ENCODE data around the gene PCBD2. TPM values are rescaled to one million over a fixed set of nuclear protein-coding genes. Genes with fewer than 3 reads are reported as not detected.
"Not testable (repeated sequence)": the region's sequence is repeated elsewhere in the genome, so short reads cannot be mapped to it uniquely, and the experiment has no call there.

PCBD2 gene
- total RNA-seq, 2 donors from 2014 or later, result 7.4 to 8.8 TPM

DNA sequence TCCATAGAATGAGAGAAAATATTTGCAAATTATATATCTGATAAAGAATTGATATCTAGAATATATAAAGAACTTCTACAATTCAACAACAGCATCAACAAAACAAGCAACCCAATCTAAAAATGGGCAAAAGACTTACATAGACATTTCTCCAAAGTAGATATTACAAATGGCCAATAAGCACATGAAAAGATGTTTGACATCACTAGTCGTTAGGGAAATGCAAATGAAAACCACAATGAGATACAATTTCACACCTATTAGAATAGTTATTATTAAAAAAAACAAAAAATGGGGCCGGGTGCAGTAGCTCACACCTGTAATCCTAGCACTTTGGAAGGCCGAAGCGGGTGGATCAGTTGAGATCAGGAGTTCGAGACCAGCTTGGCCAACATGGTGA is 87.2 kb downstream of the PCBD2 start:
- DNase-seq (ENCODE audit: low spot score), result no peak
- intact Hi-C loops (cut with DNase I), result no loop called here

GRCh38 chr5:134993161-134993560 is 88.2 kb downstream of the PCBD2 start:
- DNase-seq (ENCODE audit: low spot score), result no peak
- intact Hi-C loops (cut with DNase I), result no loop called here

DNA sequence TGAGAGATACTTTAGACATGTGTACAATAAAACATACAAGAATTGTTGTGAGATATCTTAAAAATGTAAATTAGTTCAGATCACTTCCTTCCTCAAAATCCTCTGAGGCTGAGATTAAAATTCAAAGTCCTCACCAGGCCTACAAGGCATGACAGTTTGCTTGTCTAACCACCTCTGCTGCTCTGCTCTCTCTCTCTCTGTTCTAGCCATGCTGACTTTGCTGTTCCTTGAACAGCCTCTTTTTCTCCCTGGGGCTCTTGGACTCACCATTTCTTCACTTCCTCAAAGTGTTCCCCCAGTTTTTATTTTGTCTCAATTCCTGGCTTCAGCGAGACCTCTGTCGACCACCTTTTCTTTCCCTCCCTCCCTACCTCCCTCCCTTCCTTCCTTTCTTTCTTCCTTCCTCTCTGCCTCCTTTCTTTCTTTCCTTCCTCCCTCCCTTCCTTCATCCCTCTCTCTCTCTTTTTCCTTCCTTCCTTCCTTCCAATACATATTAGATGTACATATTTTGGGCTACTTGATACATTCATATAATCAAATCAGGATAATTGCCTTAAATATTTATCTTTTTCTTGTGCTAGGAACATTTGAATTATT is 89.7 kb downstream of the PCBD2 start:
- DNase-seq (ENCODE audit: low spot score), result no peak

GRCh38 chr5:134995850-134996402 is 91.0 kb downstream of the PCBD2 start:
- intact Hi-C loops (cut with DNase I), result no loop called here
- no peak for DNase-seq (ENCODE audit: low spot score)

More for the DNA sequence above, 89.7 kb downstream of the PCBD2 start:
- intact Hi-C loops (cut with DNase I), result no loop called here

- intact Hi-C loops (cut with DNase I), result no loop called here
- DNase-seq (ENCODE audit: low spot score), result no peak
Observed at GRCh38 chr5:134997015-134997414, 92.1 kb downstream of the PCBD2 start.

DNA sequence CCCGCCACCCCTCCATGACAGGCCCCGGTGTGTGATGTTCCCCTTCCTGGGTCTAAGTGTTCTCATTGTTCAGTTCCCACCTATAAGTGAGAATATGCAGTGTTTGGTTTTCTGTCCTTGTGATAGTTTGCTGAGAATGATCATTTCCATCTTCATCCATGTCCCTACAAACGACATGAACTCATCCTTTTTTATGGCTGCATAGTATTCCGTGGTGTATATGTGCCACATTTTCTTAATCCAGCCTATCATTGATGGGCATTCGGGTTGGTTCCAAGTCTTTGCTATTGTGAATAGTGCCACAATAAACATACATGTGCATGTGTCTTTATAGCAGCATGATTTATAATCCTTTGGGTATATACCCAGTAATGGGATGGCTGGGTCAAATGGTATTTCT is 93.1 kb downstream of the PCBD2 start:
- DNase-seq (ENCODE audit: low spot score); intact Hi-C loops (cut with DNase I): not testable (repeated sequence)

GRCh38 chr5:135004376-135004775 is 99.4 kb downstream of the PCBD2 start:
- DNase-seq (ENCODE audit: low spot score), result no peak
- intact Hi-C loops (cut with DNase I), result no loop called here

DNA sequence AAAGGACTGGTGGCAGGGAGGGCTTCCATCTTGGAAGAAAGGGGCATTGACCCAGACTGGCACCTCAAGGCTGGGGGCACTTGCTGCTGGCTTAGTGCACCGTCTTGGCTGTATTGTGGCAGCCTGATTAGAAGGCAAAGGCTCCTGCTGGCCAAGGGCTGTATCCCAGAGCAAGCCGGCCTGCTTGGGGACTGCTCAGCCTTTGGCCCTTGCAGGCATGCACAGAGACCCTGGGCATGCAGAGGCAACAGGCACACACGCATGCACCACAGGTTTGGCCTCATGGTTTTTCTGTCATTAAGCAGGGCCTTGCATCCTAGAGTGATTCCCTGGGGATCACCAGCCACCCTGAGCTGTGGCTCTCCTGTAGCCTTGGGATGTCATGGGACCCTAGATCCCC is 100.1 kb downstream of the PCBD2 start:
- intact Hi-C loops (cut with DNase I), result no loop called here
- no peak for DNase-seq (ENCODE audit: low spot score)

- DNase-seq (ENCODE audit: low spot score), result no peak
- intact Hi-C loops (cut with DNase I), result no loop called here
Observed at GRCh38 chr5:135007305-135007704, 102.4 kb downstream of the PCBD2 start.

- DNase-seq (ENCODE audit: low spot score), result no peak
- intact Hi-C loops (cut with DNase I), result no loop called here
Observed at GRCh38 chr5:135007749-135008363, 102.9 kb downstream of the PCBD2 start.

DNA sequence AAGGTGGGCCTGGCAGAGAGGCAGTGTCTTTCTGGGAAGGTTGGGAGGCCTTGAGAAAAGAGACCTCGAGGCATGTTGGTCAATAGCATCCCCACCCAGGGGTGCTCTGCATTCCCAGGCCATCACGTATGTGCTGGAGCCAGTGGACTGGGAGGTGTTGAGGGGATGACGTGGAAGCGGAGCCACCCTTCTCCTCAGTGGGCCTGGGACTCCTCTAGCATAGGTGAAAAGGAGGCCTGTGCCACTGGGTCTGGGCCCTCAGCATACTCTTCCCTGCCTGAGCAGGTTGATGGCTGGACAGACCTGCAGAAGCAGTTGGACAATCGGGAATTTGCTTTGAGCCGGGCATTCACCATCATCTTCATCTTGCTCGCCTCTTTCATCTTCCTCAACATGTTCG is 103.6 kb downstream of the PCBD2 start:
- no peak for DNase-seq (ENCODE audit: low spot score)
- intact Hi-C loops (cut with DNase I), result no loop called here

DNA sequence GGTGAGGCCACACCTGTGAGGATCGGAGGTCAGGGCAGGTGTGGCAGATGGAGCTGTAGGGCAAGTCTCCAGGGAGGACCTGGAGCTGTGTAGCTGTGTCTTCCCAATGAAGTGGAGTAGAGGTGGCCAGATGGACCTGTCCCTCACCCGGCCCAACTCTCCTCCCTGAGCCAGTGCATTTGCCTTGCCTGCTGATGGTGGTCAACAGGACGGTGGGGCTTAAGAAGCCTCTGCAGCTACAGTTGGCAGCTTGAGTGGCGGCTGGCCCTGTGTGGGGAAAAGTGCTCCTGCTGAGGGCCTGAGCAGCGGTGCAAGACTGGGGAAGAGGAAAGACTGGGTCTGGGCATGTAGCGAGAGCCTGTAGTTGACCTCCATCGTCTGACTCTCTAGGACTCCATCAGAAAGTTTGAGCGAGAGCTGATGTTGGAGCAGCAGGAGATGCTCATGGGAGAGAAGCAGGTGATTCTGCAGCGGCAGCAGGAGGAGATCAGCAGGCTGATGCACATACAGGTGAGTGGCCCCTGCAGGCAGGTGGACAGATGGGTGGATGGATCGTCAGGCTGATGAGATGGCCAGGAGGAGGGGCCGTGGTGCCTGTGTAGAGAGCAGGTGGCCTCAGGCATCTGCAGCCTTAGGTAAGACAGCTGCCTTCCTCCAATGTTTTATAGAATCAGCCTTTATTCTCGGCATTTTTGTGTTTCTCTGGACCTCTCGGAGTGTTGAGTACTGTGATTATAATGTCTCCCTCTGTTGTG is 104.2 kb downstream of the PCBD2 start:
- intact Hi-C loops (cut with DNase I), result no loop called here
- no peak for DNase-seq (ENCODE audit: low spot score)

- intact Hi-C loops (cut with DNase I), result no loop called here
Observed at GRCh38 chr5:135009736-135010501, 105.0 kb downstream of the PCBD2 start.

GRCh38 chr5:135010502-135011354 is 105.8 kb downstream of the PCBD2 start:
- intact Hi-C loops (cut with DNase I), result no loop called here
- no peak for DNase-seq (ENCODE audit: low spot score)

More at GRCh38 chr5:135009736-135010501, 105.0 kb downstream of the PCBD2 start:
- peak; percentile 49 for DNase-seq (ENCODE audit: low spot score)

DNA sequence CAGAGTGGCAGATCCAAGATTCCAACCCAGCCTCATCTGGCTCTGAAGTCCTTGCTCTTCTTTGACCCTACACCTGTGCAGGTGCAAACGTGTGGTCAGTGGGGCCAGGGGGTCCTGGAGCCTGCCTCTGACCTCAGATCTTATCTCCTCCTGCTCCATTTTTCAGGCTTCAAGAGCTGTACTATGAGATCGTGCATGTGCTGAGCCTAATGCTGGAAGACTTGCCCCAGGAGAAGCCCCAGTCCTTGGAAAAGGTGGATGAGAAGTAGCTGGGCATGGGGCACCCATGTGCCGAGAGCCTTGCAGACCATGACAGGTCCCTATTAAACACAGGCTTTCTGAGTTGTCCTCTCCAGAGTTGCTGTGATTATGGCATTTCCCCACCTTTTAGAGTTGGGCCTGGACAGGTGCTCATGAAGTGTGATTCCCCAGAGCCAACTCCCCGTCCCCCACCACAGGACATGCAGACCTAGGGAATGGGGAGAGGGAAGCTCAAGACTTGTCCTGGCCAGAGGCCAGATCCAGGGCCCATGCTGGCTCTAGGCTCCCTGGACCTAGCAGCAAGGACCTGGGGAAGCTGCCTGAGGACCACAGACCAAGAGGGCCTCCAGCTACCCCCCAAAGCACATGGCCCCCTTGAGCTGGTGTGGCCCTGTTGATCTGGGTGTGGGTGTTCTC is 106.6 kb downstream of the PCBD2 start:
- intact Hi-C loops (cut with DNase I), result no loop called here
- DNase-seq (ENCODE audit: low spot score), result no peak

- intact Hi-C loops (cut with DNase I), result no loop called here
- DNase-seq (ENCODE audit: low spot score), result peak; percentile 58
Observed at GRCh38 chr5:135012033-135012588, 107.2 kb downstream of the PCBD2 start.
